ENCODE measurements around the gene RPA3.
A peak's percentile ranks its signal among the peaks of the same experiment; 100 is the strongest.

The RPA3 gene

DNA sequence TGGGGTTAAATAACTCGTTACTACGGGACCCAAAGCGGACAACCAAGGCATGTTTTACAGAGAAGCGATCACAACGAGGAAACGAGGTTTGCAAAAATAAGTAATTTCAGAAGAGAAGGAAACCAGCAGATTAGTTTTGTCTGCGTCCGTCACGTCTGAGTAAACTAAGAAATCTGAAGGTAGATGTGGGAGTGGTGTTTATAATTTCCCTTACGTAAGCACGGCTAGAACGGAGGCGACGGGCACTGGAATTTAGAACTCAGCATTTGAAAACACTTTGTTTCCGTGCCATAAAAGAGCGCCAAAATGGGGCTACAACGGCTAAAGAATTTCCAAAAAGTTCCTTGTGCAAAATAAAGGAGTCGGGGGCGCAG lies 78.6 kb downstream of the RPA3 start:
- TF ChIP-seq, protein P1, sequence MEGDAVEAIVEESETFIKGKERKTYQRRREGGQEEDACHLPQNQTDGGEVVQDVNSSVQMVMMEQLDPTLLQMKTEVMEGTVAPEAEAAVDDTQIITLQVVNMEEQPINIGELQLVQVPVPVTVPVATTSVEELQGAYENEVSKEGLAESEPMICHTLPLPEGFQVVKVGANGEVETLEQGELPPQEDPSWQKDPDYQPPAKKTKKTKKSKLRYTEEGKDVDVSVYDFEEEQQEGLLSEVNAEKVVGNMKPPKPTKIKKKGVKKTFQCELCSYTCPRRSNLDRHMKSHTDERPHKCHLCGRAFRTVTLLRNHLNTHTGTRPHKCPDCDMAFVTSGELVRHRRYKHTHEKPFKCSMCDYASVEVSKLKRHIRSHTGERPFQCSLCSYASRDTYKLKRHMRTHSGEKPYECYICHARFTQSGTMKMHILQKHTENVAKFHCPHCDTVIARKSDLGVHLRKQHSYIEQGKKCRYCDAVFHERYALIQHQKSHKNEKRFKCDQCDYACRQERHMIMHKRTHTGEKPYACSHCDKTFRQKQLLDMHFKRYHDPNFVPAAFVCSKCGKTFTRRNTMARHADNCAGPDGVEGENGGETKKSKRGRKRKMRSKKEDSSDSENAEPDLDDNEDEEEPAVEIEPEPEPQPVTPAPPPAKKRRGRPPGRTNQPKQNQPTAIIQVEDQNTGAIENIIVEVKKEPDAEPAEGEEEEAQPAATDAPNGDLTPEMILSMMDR (IDR thresholded peaks at IDR 0.05), result no peak
- no peaks in the 10 kb centered on the region for H3K9me3 ChIP-seq (ENCODE audit: control insufficient read depth, low read length)
- H3K4me3 ChIP-seq (ENCODE audit: low read depth, low read length), result peak overlapping the region; percentile 92
- peak overlapping the region; percentile 89 for H2AFZ ChIP-seq
- H3K4me1 ChIP-seq, result peaks cover 6% of the 10 kb centered on the region
- H3K27ac ChIP-seq, result peak overlapping the region; percentile 87
- peaks cover 18% of the 10 kb centered on the region for H3K79me2 ChIP-seq
- H3K36me3 ChIP-seq (ENCODE audit: control insufficient read depth, insufficient read depth, low read length), result no peaks in the 10 kb centered on the region
- H3K27me3 ChIP-seq (ENCODE audit: control insufficient read depth, insufficient read depth, low read length), result no peaks in the 10 kb centered on the region
- H3K4me2 ChIP-seq (ENCODE audit: low read length), result peak overlapping the region; percentile 94
- H3K9ac ChIP-seq, result no peak overlapping the region

DNA sequence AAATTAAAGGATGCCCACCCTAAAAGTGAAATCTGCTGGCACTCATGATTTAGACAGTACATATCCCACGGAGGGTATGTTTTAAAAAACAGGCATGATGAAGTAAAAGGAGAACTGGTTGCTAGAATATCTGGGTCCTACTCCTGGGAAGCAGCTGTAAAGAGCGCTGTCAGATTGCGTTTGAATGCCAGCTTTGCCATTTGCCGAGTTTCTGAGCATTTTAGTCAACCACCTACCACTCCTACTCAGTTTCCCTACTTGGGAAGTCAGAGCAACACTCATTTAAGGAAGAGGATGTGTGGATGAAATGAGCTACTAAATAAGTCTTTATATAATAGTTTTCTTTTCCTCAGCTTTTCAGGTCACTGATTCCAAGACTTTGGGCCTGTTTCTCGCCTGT lies 79.0 kb downstream of the RPA3 start:
- TF ChIP-seq, protein P1 (IDR thresholded peaks at IDR 0.05), result no peak
- Histone ChIP-seq H3K79me2 (peaks cover 18% of the 10 kb centered on the region), H3K27ac (peak overlapping the region; percentile 87), H3K4me1 (peaks cover 6% of the 10 kb centered on the region), H3K9me3 (ENCODE audit: control insufficient read depth, low read length) (no peaks in the 10 kb centered on the region), H3K36me3 (ENCODE audit: control insufficient read depth, insufficient read depth, low read length) (no peaks in the 10 kb centered on the region), H3K4me2 (ENCODE audit: low read length) (peak overlapping the region; percentile 94), H3K9ac (no peak overlapping the region), H2AFZ (peak overlapping the region; percentile 89), H3K4me3 (ENCODE audit: low read depth, low read length) (peak overlapping the region; percentile 92), H3K27me3 (ENCODE audit: control insufficient read depth, insufficient read depth, low read length) (no peaks in the 10 kb centered on the region)

DNA sequence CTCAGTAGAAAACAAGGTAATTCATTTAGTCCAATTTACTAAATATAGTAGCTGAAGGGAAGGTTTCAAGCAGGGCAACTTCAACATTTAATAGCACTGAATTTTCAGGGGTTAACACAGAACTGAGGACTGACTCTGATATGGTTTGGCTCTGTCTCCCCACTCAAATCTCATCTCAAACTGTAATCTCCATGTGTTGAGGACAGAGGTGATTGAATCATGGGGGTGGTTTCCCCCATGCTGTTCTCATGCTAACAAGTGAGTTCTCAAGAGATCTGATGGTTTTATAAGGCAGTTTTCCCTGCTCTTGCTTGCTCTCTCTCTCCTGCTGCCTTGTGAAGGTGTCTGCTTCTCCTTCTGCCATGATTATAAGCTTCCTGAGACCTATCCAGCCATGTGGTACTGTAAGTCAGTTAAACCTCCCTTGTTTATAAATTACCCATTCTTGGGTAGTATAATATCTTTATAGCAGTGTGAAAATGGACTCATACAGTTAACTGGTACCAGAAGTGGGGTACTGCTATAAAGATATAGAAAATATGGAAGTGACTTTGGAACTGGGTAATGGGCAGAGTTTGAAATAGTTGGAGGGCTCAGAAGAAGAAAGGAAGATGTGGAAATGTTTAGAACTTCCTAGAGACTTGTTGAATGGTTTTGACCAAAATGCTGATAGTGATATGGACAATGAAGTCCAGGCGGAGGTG lies 87.6 kb downstream of the RPA3 start:
- Histone ChIP-seq H3K9me3 (ENCODE audit: control insufficient read depth, low read length) (no peaks in the 10 kb centered on the region), H3K4me2 (ENCODE audit: low read length) (no peak overlapping the region), H3K27me3 (ENCODE audit: control insufficient read depth, insufficient read depth, low read length) (no peaks in the 10 kb centered on the region), H3K4me1 (no peaks in the 10 kb centered on the region), H2AFZ (no peak overlapping the region), H3K27ac (no peak overlapping the region), H3K4me3 (ENCODE audit: low read depth, low read length) (no peak overlapping the region), H3K36me3 (ENCODE audit: control insufficient read depth, insufficient read depth, low read length) (no peaks in the 10 kb centered on the region), H3K79me2 (no peaks in the 10 kb centered on the region), H3K9ac (no peak overlapping the region)
- TF ChIP-seq, protein P1 (IDR thresholded peaks at IDR 0.05), result no peak

DNA sequence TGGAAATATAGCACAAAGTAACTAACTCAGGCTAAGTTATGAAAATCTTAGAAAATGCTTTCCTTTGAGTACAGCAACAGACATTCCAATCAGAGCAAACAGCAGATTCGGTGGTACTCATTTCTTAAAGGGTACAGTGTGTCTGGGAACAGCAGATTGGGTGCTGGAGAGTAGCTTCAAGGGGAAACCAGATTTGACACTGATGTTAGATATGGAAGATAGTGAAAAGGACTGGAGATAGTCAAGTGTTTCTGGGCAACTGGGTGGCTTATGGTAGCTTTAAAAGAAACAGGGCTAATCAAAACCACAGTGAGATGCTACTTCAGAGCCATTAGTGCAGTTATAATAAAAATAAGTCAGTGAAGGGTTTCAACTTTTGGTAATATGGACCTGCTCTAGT lies 89.9 kb downstream of the RPA3 start:
- Histone ChIP-seq H2AFZ (no peak overlapping the region), H3K27ac (no peak overlapping the region), H3K4me3 (ENCODE audit: low read depth, low read length) (no peak overlapping the region), H3K79me2 (no peaks in the 10 kb centered on the region), H3K27me3 (ENCODE audit: control insufficient read depth, insufficient read depth, low read length) (no peaks in the 10 kb centered on the region), H3K9me3 (ENCODE audit: control insufficient read depth, low read length) (no peaks in the 10 kb centered on the region), H3K4me1 (no peaks in the 10 kb centered on the region), H3K9ac (no peak overlapping the region), H3K4me2 (ENCODE audit: low read length) (no peak overlapping the region), H3K36me3 (ENCODE audit: control insufficient read depth, insufficient read depth, low read length) (no peaks in the 10 kb centered on the region)
- TF ChIP-seq, protein P1 (IDR thresholded peaks at IDR 0.05), result no peak

- Histone ChIP-seq H3K36me3 (ENCODE audit: control insufficient read depth, insufficient read depth, low read length) (no peaks in the 10 kb centered on the region), H3K4me2 (ENCODE audit: low read length) (no peak overlapping the region), H3K27me3 (ENCODE audit: control insufficient read depth, insufficient read depth, low read length) (no peaks in the 10 kb centered on the region), H3K4me3 (ENCODE audit: low read depth, low read length) (no peak overlapping the region), H2AFZ (no peak overlapping the region), H3K9ac (no peak overlapping the region), H3K4me1 (no peaks in the 10 kb centered on the region), H3K79me2 (no peaks in the 10 kb centered on the region), H3K9me3 (ENCODE audit: control insufficient read depth, low read length) (no peaks in the 10 kb centered on the region), H3K27ac (no peak overlapping the region)
- TF ChIP-seq, protein P1 (IDR thresholded peaks at IDR 0.05), result no peak
These were observed 97.7 kb downstream of the RPA3 start for GRCh38 chr7:7620644-7621210.

Data from parathyroid adenoma (tissue), 2 donors.